OCI-LY1 (cell line): ENCODE data around the gene RAD51B.

Source experiments
- EZH2 ChIP-seq: fragments of 200-600 bp; sonication (generic), shearing (Covaris generic); IDR thresholded peaks from 2 replicates; pipeline ENCODE4 v1.8.0; 2017; ENCODE audit warnings: borderline replicate concordance, mixed run types, mild to moderate bottlenecking, antibody characterized with exemption, low read length, moderate library complexity, mixed read lengths
- TF ChIP-seq, protein P1 (sequence below): fragments of 200-600 bp; sonication (generic), shearing (Covaris generic); IDR thresholded peaks from 2 replicates; pipeline ENCODE4 v1.5.1; 2017; ENCODE audit warnings: mild to moderate bottlenecking, antibody characterized with exemption, low read length, moderate library complexity, mixed read lengths

DNA sequence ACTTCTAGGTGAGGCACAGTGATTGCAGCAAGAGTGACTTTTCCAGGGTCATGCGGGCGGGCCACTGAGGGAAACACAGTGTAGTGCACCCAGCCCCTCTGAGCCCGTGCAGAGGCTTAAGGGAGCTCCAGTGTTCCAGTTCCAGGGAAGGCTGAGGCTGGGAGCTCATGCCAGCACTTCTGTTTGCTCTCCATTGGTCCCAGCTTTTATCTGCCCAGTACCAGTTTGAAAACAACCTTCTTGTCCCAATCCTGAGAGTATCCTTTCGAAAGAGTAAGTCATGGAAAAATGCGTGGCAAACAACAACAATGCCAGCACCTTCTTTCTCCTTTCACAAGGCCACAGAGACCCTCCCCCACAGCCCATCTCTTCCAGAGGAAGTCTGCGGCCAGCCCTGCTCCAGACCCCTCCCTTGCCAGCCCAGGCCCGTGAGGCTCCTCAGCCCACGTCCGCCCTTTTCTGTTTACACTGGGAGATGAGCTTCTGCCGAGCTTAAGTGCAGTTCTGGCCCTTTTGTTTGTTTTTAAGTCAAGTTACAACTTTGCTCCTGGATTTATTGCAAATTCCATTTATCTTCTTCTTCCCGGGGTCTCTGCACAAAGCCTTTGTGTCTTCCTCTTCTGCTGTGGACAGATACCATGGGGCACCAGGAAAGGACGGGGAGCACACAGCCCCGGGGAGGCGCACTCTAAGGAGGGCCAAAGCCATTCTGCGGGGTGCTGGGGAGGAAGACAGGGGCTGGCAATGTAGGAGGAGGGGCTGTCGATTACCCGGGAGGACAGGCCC lies 787.7 kb downstream of the RAD51B start:
- TF ChIP-seq, protein P1, sequence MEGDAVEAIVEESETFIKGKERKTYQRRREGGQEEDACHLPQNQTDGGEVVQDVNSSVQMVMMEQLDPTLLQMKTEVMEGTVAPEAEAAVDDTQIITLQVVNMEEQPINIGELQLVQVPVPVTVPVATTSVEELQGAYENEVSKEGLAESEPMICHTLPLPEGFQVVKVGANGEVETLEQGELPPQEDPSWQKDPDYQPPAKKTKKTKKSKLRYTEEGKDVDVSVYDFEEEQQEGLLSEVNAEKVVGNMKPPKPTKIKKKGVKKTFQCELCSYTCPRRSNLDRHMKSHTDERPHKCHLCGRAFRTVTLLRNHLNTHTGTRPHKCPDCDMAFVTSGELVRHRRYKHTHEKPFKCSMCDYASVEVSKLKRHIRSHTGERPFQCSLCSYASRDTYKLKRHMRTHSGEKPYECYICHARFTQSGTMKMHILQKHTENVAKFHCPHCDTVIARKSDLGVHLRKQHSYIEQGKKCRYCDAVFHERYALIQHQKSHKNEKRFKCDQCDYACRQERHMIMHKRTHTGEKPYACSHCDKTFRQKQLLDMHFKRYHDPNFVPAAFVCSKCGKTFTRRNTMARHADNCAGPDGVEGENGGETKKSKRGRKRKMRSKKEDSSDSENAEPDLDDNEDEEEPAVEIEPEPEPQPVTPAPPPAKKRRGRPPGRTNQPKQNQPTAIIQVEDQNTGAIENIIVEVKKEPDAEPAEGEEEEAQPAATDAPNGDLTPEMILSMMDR, result no peak
- no peak for TF ChIP-seq EZH2
